H9 (cell line): ENCODE measurements around the gene NPAS3. TPM values are rescaled to one million over a fixed set of nuclear protein-coding genes. Genes with fewer than 3 reads are reported as not detected.

Source experiments
- DNase-seq: peaks from one replicate; pipeline ENCODE4 v3.0.0-alpha.2; 2017
- H2AFZ ChIP-seq: one replicate; pipeline ENCODE4 v1.6.1; 2013; ENCODE audit warnings: mild to moderate bottlenecking, low read length, control low read depth, moderate library complexity
- H2AK5ac ChIP-seq: 2 replicates; pipeline ENCODE4 v1.6.1; 2013; ENCODE audit warnings: low read length, control low read depth, mixed read lengths; ENCODE audit not compliant: insufficient read length
- H2BK120ac ChIP-seq: one replicate; pipeline ENCODE4 v1.6.1; 2013; ENCODE audit warnings: low read depth, mild to moderate bottlenecking, low read length, control low read depth, inconsistent platforms; ENCODE audit not compliant: poor library complexity, severe bottlenecking
- H2BK12ac ChIP-seq: 2 replicates; pipeline ENCODE4 v1.6.1; 2013; ENCODE audit warnings: low read length, control low read depth, mixed read lengths, low read depth; ENCODE audit not compliant: insufficient read length
- H2BK15ac ChIP-seq: 2 replicates; pipeline ENCODE4 v1.6.1; 2013; ENCODE audit warnings: low read depth, low read length, control low read depth
- H2BK20ac ChIP-seq: one replicate; pipeline ENCODE4 v1.6.1; 2013; ENCODE audit warnings: low read depth, mild to moderate bottlenecking, low read length, control low read depth, inconsistent platforms; ENCODE audit not compliant: poor library complexity, severe bottlenecking
- H2BK5ac ChIP-seq: 2 replicates; pipeline ENCODE4 v1.6.1; 2013; ENCODE audit warnings: low read length, control low read depth, mixed read lengths; ENCODE audit not compliant: insufficient read length
- H3K14ac ChIP-seq: 2 replicates; pipeline ENCODE4 v1.6.1; 2013; ENCODE audit warnings: low read length, control low read depth; ENCODE audit not compliant: insufficient read depth
- H3K18ac ChIP-seq: 2 replicates; pipeline ENCODE4 v1.6.1; 2013; ENCODE audit warnings: low read depth, mild to moderate bottlenecking, mixed read lengths, low read length, control low read depth; ENCODE audit not compliant: insufficient read length
- H3K23ac ChIP-seq: 2 replicates; pipeline ENCODE4 v1.6.1; 2013; ENCODE audit warnings: low read length, control low read depth, mixed read lengths, low read depth; ENCODE audit not compliant: insufficient read length
- H3K23me2 ChIP-seq: 2 replicates; pipeline ENCODE4 v1.6.1; 2013; ENCODE audit warnings: low read depth, mild to moderate bottlenecking, mixed read lengths, low read length, control low read depth; ENCODE audit not compliant: insufficient read length, poor library complexity, severe bottlenecking
- H3K27ac ChIP-seq: 2 replicates; pipeline ENCODE4 v1.5.1; 2013; ENCODE audit warnings: low read length, control low read depth, mixed read lengths, low read depth; ENCODE audit not compliant: insufficient read length
- H3K27me3 ChIP-seq: 2 replicates; pipeline ENCODE4 v1.6.1; 2013; ENCODE audit warnings: low read length, control low read depth, inconsistent platforms; ENCODE audit not compliant: insufficient read depth
- H3K4ac ChIP-seq: 2 replicates; pipeline ENCODE4 v1.6.1; 2013; ENCODE audit warnings: low read depth, mild to moderate bottlenecking, control low read depth, inconsistent platforms, low read length, moderate library complexity
- H3K4me1 ChIP-seq: 2 replicates; pipeline ENCODE4 v1.6.1; 2013; ENCODE audit warnings: low read length, control low read depth, inconsistent platforms; ENCODE audit not compliant: insufficient read depth
- H3K4me2 ChIP-seq: 2 replicates; pipeline ENCODE4 v1.6.1; 2013; ENCODE audit warnings: low read length, control low read depth, mixed read lengths; ENCODE audit not compliant: insufficient read length, insufficient read depth
- H3K56ac ChIP-seq: 2 replicates; pipeline ENCODE4 v1.6.1; 2013; ENCODE audit warnings: low read depth, mild to moderate bottlenecking, mixed read lengths, low read length, control low read depth; ENCODE audit not compliant: insufficient read length
- H3K79me1 ChIP-seq: 2 replicates; pipeline ENCODE4 v1.6.1; 2013; ENCODE audit warnings: low read depth, mild to moderate bottlenecking, moderate library complexity, low read length, control low read depth, inconsistent platforms; ENCODE audit not compliant: insufficient read depth, poor library complexity, severe bottlenecking
- H3K79me2 ChIP-seq: 2 replicates; pipeline ENCODE4 v1.6.1; 2013; ENCODE audit warnings: low read length, control low read depth, inconsistent platforms; ENCODE audit not compliant: insufficient read depth
- H3K9ac ChIP-seq: 2 replicates; pipeline ENCODE4 v1.6.1; 2013; ENCODE audit warnings: low read length, control low read depth, mixed read lengths; ENCODE audit not compliant: insufficient read length; ENCODE audit errors: extremely low read depth
- H3K9me3 ChIP-seq: one replicate; pipeline ENCODE4 v1.6.1; 2013; ENCODE audit warnings: low read depth, low read length, inconsistent platforms; ENCODE audit not compliant: control insufficient read depth
- H3T11ph ChIP-seq: one replicate; pipeline ENCODE4 v1.6.1; 2013; ENCODE audit warnings: mild to moderate bottlenecking, low read length, control low read depth, inconsistent platforms
- H4K20me1 ChIP-seq: one replicate; pipeline ENCODE4 v1.6.1; 2013; ENCODE audit not compliant: control insufficient read depth, insufficient read length, insufficient read depth
- H4K5ac ChIP-seq: 2 replicates; pipeline ENCODE4 v1.6.1; 2013; ENCODE audit warnings: low read depth, mild to moderate bottlenecking, mixed read lengths, low read length, control low read depth; ENCODE audit not compliant: insufficient read length
- H4K8ac ChIP-seq: replicated peaks from 2 replicates; pipeline ENCODE4 v1.6.1; 2013; ENCODE audit warnings: low read length, control low read depth, mixed read lengths, low read depth; ENCODE audit not compliant: insufficient read length
- H4K91ac ChIP-seq: 2 replicates; pipeline ENCODE4 v1.6.1; 2013; ENCODE audit warnings: low read depth, mild to moderate bottlenecking, moderate library complexity, mixed read lengths, low read length, control low read depth; ENCODE audit not compliant: insufficient read length
- H3K27ac Mint-ChIP-seq, 3 experiments: 2 replicates in 2 of 3; 3 replicates in 1 of 3; pipeline ENCODE4 v1.8.0; 2020 to 2021; ENCODE audit warnings: mixed read lengths in 3 of 3, mild to moderate bottlenecking in 1 of 3, moderate library complexity in 1 of 3
- H3K27me3 Mint-ChIP-seq: 2 replicates; pipeline ENCODE4 v1.8.0; 2021; ENCODE audit warnings: low read depth, mild to moderate bottlenecking, moderate library complexity, mixed read lengths
- H3K36me3 Mint-ChIP-seq, 3 experiments: 2 replicates in 2 of 3; 3 replicates in 1 of 3; pipeline ENCODE4 v1.8.0; 2020 to 2021; ENCODE audit warnings: low read depth in 3 of 3, mixed read lengths in 3 of 3; ENCODE audit not compliant: insufficient read depth in 1 of 3
- H3K4me1 Mint-ChIP-seq, 2 experiments: 2 replicates each; pipeline ENCODE4 v1.8.0; 2020; ENCODE audit warnings: mixed read lengths in 2 of 2
- H3K4me3 Mint-ChIP-seq, 2 experiments: 2 replicates in 1 of 2; 3 replicates in 1 of 2; pipeline ENCODE4 v1.8.0; 2020 to 2021; ENCODE audit warnings: mild to moderate bottlenecking in 2 of 2, mixed read lengths in 2 of 2, moderate library complexity in 1 of 2
- H3K9me3 Mint-ChIP-seq, 2 experiments: 2 replicates in 1 of 2; 3 replicates in 1 of 2; pipeline ENCODE4 v1.8.0; 2020; ENCODE audit warnings: mild to moderate bottlenecking in 2 of 2, mixed read lengths in 2 of 2, moderate library complexity in 1 of 2
- WGBS: extraction: QIAGEN DNeasy Blood & Tissue Kit; methylation state at CpG from one replicate; pipeline ENCODE4 v1.1.7; 2013; ENCODE audit warnings: missing lambda C conversion rate, low lambda C conversion rate, mixed read lengths; ENCODE audit not compliant: insufficient read length; ENCODE audit errors: extremely low coverage; 5-methylcytosine and 5-hydroxymethylcytosine counted together
- total RNA-seq: library from RNA; stranded (reverse); gene quantifications from 2 replicates; pipeline ENCODE4 v1.2.1, GENCODE V29; 2021
- TF ChIP-seq, protein P1 (sequence below): fragments of 200-600 bp; sonication (generic); conservative IDR thresholded peaks from 3 replicates; pipeline ENCODE4 v1.8.0; 2021; ENCODE audit warnings: antibody characterized with exemption, mild to moderate bottlenecking

Gene NPAS3
- total RNA-seq, 1 experiment from 2014 or later: 0.17 TPM

DNA sequence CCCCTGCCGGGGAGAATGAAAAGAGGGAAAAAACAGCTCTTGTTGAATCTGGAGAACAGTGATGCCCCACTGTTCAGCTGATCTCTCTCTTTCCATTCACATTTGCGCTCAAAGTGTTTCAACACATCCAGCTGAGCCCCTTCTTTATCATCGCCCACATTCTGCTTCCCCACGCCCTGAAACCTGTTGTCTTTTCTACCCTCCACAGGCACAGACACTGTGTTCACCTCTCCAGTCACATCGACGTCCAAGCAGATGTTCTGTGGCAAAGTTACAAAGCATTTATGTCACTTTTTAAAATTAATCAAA is 673.5 kb downstream of the NPAS3 start:
- TF ChIP-seq, protein P1, sequence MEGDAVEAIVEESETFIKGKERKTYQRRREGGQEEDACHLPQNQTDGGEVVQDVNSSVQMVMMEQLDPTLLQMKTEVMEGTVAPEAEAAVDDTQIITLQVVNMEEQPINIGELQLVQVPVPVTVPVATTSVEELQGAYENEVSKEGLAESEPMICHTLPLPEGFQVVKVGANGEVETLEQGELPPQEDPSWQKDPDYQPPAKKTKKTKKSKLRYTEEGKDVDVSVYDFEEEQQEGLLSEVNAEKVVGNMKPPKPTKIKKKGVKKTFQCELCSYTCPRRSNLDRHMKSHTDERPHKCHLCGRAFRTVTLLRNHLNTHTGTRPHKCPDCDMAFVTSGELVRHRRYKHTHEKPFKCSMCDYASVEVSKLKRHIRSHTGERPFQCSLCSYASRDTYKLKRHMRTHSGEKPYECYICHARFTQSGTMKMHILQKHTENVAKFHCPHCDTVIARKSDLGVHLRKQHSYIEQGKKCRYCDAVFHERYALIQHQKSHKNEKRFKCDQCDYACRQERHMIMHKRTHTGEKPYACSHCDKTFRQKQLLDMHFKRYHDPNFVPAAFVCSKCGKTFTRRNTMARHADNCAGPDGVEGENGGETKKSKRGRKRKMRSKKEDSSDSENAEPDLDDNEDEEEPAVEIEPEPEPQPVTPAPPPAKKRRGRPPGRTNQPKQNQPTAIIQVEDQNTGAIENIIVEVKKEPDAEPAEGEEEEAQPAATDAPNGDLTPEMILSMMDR: no peak
- H4K5ac ChIP-seq: no peak overlapping the region
- H3K36me3 Mint-ChIP-seq: no peaks in the 10 kb centered on the region
- H3K27ac Mint-ChIP-seq: peak overlapping the region in 1 of 3 experiments; percentile 70; a peak in 1 of 7 replicates
- no peak overlapping the region for H2BK5ac ChIP-seq
- H3K4me2 ChIP-seq: no peak overlapping the region
- H3K79me1 ChIP-seq: no peaks in the 10 kb centered on the region
- H2BK20ac ChIP-seq: no peak overlapping the region
- no peak overlapping the region for H2AFZ ChIP-seq
- no peaks in the 10 kb centered on the region for H3K23me2 ChIP-seq
- H3K79me2 ChIP-seq: no peaks in the 10 kb centered on the region
- no peak overlapping the region for H3K27ac ChIP-seq
- no peak overlapping the region for H2AK5ac ChIP-seq
- H4K20me1 ChIP-seq: no peaks in the 10 kb centered on the region
- H3K9me3 ChIP-seq: no peaks in the 10 kb centered on the region
- no peaks in the 10 kb centered on the region for H3K27me3 ChIP-seq
- H4K91ac ChIP-seq: no peak overlapping the region
- H3K4me1 ChIP-seq: no peaks in the 10 kb centered on the region
- H3K56ac ChIP-seq: no peak overlapping the region
- H3K4me1 Mint-ChIP-seq: peaks cover 16 to 23% of the 10 kb centered on the region in 2 experiments
- no peak for DNase-seq
- H2BK12ac ChIP-seq: no peak overlapping the region
- H4K8ac ChIP-seq: no peak overlapping the region
- no peak overlapping the region for H2BK15ac ChIP-seq
- no peak overlapping the region; a peak in 1 of 5 replicates for H3K4me3 Mint-ChIP-seq
- no peak overlapping the region for H3K9ac ChIP-seq
- H3T11ph ChIP-seq: no peak overlapping the region
- no peaks in the 10 kb centered on the region; the same call in 1 of the 2 replicates for H3K27me3 Mint-ChIP-seq
- WGBS: no CpG with 5 or more reads among the region's 6 CpGs
- no peak overlapping the region for H3K23ac ChIP-seq
- H3K14ac ChIP-seq: no peak overlapping the region
- no peak overlapping the region for H2BK120ac ChIP-seq
- no peak overlapping the region for H3K4ac ChIP-seq
- no peak overlapping the region for H3K18ac ChIP-seq
- no peaks in the 10 kb centered on the region for H3K9me3 Mint-ChIP-seq
